CD4-positive, alpha-beta T cell treated with Interleukin-21 for 1 hour (primary cell): ENCODE data around the gene ELOVL5.

Experiments
- DNase-seq: peaks from one replicate; pipeline ENCODE4 v3.0.0-alpha.2; 2020

The ELOVL5 gene

DNA sequence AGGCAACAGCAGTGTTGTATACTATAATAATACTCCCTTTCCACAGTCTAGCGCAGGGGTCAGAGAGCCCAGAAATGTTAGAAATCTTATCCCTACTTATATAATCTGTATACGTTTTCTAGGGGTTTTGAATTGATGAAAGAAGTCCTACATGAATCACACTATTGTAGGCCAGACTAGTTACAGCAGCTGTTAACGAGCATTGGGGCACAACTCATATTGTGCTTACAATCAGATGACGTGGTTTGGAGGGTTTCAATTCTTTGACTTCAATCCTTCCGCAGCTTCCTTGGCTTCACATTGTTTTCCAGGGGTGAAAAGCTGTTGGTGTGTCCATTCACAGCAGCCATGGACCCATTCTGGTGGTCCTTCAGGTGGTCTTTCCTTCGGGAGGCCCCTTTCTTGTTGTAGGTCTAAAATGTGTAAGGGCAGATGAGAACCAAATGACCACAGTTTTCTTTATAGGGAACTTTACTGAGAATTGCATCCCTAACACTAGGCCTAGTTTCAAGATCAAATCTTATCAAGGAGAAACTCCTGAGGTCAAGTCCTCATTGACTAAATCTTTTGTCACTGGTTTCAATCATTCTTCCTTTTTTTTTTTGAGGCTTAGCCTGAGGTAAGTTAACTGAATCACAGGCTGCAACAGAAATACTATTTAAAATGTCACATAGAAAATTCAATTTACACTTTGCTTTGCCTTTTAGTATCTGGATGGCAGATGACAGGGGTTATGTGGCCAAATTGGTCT, 79.7 kb downstream of the ELOVL5 start:
- DNase-seq, result no peak

DNA sequence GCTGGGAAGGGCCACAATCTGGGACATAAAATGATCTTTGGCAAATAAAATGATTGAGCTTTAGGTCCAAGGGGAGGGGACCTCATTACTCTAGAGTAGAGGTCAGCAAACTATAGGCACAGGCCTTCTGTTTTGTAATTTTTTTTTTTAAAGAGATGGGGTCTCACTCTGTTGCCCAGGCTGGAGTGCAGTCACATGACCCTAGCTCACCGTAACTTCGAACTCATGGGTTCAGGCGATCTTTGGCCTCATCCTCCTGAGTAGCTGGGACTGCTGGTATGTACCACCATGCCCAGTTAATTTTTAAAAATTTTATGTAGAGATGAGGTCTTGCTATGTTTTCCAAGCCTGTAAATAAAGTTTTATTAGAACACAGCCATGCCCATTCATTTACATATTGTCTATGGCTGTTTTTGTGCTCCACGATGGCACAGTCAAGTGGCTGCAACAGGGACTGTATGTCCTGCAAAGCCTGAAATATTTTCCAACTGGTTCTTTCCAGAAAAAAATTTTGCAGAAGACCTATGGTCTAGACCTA, 82.1 kb downstream of the ELOVL5 start:
- DNase-seq, result no peak

- no peak for DNase-seq
Observed at GRCh38 chr6:53264915-53265607, 83.7 kb downstream of the ELOVL5 start.

GRCh38 chr6:53264337-53264736, 84.4 kb downstream of the ELOVL5 start:
- no peak for DNase-seq

- no peak for DNase-seq
Observed at GRCh38 chr6:53263917-53264316, 84.8 kb downstream of the ELOVL5 start.

DNA sequence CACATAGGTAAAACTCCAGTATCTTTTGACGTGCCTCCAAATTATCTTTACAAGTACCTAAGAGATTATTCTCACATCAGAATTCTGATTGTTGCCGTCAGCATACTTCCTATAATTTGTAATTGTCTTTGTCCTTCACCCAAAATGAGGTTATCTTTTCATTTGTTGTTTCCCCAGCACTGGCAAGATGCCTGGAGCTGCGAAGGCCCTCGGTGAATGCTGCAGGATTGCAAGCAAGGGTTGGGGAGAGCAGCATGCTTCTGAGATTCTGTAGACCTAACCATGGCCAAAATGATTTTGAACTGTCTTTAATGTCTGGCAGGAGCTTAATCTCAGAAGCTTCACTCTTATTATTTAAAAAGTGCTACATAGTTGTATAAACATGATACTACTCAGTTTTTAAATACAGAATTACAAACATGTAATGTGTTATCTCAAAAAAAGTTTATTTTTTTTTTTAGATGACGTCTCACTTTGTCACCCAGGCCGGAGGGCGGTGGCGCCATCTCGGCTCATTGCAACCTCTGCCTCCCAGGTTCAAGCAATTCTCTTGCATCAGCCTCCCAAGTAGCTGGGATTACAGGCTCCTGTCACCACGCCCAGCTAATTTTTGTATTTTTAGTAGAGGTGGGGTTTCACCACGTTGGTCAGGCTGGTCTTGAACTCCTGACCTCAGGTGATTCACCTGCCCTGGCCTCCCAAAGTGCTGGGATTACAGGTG, 88.7 kb downstream of the ELOVL5 start:
- DNase-seq, result no peak

- DNase-seq, result no peak
Observed at GRCh38 chr6:53258774-53259155, 90.0 kb downstream of the ELOVL5 start.

DNA sequence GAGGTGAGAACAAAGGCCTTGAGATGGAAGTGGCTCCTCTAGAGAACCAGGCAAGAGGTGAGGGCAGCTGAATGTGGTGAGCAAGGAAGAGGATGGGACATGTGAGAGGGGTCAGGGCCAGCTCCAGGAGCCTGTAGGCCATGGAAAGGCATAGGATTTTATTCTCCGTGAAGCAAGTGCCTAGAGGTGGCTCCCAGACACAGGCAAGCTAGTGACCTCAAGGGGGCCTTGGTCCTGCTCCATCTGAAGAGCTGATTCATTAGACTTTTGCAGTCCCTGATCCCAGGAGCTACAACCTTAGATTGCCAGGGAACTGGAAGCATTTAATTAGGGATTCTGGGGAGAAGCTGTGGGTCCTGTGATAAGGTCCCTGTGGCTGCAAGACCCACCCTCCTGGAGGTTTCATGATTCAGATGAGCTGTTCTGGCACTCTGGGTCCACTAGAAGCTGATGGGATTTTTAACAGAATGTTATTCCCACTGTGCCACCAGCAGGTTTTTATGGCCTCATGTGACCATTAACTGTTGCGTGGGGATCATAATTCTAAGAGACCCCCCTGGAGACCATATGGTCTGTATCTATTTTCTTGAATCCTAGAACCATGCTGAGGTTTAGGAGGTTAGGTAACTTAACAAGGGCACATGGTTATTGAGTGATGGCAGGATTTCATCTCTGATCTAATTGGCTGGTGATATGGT, 90.5 kb downstream of the ELOVL5 start:
- DNase-seq, result no peak

GRCh38 chr6:53257533-53257932, 91.2 kb downstream of the ELOVL5 start:
- DNase-seq, result no peak

GRCh38 chr6:53257001-53257400, 91.7 kb downstream of the ELOVL5 start:
- DNase-seq, result no peak

- DNase-seq, result no peak
Observed at GRCh38 chr6:53252177-53252692, 96.5 kb downstream of the ELOVL5 start.

GRCh38 chr6:53251033-53251672, 97.6 kb downstream of the ELOVL5 start:
- DNase-seq, result no peak

- no peak for DNase-seq
Observed at GRCh38 chr6:53250176-53251032, 98.3 kb downstream of the ELOVL5 start.

DNA sequence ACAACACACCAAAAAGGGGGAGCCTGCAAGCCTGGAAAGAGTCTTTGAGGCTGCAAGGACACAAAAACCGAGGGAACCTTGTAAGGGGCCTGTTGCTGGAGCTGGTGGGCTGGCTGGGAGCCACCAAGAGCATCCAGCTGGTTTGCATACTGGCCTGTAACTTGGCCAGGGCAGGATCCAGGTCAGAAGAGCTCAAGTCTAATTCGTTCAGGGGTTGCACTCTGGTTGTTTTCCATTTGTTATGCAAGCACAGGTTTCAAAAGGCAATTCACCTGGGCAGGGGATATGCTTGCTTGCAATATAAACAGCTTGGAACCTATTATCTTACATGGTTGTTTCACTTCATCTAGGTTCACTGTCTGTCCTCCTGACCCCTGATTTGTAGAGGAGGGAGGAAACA, 101.8 kb downstream of the ELOVL5 start:
- DNase-seq, result no peak

- DNase-seq, result peak; percentile 14
Observed at GRCh38 chr6:53244958-53245357, 103.8 kb downstream of the ELOVL5 start.

- no peak for DNase-seq
Observed at GRCh38 chr6:53244399-53244931, 104.3 kb downstream of the ELOVL5 start.

DNA sequence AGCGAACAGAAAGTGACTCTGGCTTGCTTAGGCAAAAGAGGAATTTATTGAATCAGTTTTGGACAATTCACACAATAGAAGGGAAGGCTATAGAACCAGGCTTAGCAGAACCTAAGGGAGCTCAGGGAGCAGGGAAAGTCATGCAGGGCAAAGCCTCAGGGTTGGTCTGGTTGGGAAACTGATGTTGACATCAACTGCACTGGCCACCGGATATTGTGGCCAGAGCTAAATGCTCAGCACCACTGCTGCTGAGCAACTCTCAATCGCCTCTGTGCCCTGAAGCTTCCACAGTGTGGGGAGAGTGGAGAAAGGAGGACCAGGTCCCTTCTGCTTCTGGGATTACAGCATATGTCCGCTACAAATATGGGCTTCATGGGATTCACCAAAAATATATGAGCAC, 106.8 kb downstream of the ELOVL5 start:
- DNase-seq, result no peak

DNA sequence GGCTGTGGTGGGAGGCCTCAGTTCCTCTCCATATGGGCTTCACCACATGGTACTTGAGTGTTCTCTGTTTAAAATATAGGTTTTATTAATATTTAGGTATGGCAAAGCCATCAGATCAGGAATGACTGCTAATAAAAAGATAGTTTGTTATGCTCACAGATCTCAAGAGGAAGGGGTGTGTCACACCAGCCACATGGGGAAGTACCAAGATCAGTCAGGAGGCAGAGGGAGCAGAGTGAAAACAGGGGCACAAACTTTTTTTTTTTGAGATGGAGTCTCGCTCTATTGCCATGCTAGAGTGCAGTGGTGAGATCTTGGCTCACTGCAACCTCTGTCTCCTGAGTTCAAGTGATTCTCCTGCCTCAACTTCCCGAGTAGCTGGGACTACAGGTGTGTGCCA, 108.0 kb downstream of the ELOVL5 start:
- DNase-seq, result peak; percentile 22

DNA sequence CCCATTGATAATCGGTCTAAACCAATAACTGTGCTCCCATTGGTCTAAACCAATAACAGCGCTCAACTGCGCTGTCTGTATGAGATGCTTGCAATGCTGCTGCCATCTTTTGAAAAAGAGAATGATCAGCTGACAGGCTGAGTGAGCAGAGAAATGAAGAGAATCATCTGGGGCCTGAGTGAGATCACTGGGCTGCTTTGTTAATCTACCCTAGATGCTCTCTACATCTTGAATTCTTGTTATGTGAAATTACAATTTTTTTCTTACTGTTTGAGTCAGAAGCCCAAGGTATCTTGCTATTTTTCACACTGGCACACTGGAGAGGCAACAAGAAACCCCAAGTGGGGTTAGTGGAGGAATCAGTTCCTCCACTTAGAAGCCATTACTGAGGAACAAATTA, 108.6 kb downstream of the ELOVL5 start:
- DNase-seq, result no peak

DNA sequence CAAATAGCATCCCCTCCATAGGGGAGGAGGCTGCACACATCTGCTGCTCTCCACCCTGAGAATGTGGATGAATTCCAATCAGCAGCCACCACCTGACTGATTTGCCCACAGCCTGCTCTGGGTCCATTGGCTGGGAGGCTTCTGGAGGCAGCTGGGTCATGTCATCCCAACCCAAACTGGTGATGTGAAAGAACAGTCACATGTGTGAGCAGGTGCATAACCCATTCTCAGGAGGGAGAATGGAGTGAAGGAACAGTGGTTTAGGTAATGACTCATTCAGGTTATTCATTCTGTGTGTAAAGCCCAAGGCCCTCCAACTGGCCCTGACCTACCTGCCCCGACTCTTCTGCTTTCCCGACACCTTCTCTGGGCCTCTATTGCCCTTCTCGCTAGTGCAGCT, 109.2 kb downstream of the ELOVL5 start:
- no peak for DNase-seq

- no peak for DNase-seq
Observed at GRCh38 chr6:53238311-53238710, 110.4 kb downstream of the ELOVL5 start.
